ENCODE data around the gene NAP1L3.

GRCh38 chrX:93637591-93637990 lies 35.8 kb downstream of the NAP1L3 start:
- no peak for TF ChIP-seq POLR2A (IDR thresholded peaks at IDR 0.05; ENCODE audit: extremely low read depth, insufficient read length)
- TF ChIP-seq CTCF (IDR thresholded peaks at IDR 0.05; ENCODE audit: low read depth, low read length), result no peak
- no peak for TF ChIP-seq MAX (IDR thresholded peaks at IDR 0.05; ENCODE audit: low read depth, low read length)
- TF ChIP-seq MYC (IDR thresholded peaks at IDR 0.05; ENCODE audit: low read depth, low read length), result no peak
